Muscle of arm (tissue), 12 donors: ENCODE measurements around the gene PHIP. TPM values are rescaled to one million over a fixed set of nuclear protein-coding genes. Genes with fewer than 3 reads are reported as not detected.

ENCODE experiments used
- DNase-seq: peaks from one replicate; pipeline ENCODE4 v3.0.0-alpha.2; 2013
- polyA plus RNA-seq, 12 donors: library from polyadenylated mRNA; unstranded; fragments of 120-200 nt; gene quantifications; one replicate each; pipeline ENCODE4 v1.2.1, GENCODE V29; 2013; ENCODE audit not compliant: insufficient read length in 12 of 12

PHIP gene
- polyA plus RNA-seq, 12 donors, result 22.2 to 89.8 (median 30.6) TPM

GRCh38 chr6:79071547-79071946 is 6.5 kb downstream of the PHIP start:
- no peak for DNase-seq

GRCh38 chr6:79070206-79070825 is 7.7 kb downstream of the PHIP start:
- no peak for DNase-seq

GRCh38 chr6:79066828-79067227 is 11.2 kb downstream of the PHIP start:
- no peak for DNase-seq

GRCh38 chr6:79066330-79066729 is 11.7 kb downstream of the PHIP start:
- DNase-seq, result no peak

GRCh38 chr6:79065232-79065631 is 12.8 kb downstream of the PHIP start:
- no peak for DNase-seq

GRCh38 chr6:79064635-79065034 is 13.4 kb downstream of the PHIP start:
- DNase-seq, result no peak

- DNase-seq, result no peak
Observed at GRCh38 chr6:79062708-79063107, 15.3 kb downstream of the PHIP start.

GRCh38 chr6:79057746-79058145 is 20.3 kb downstream of the PHIP start:
- no peak for DNase-seq

GRCh38 chr6:79056226-79056625 is 21.8 kb downstream of the PHIP start:
- DNase-seq, result no peak

- no peak for DNase-seq
Observed at GRCh38 chr6:79048611-79049010, 29.4 kb downstream of the PHIP start.

- DNase-seq, result no peak
Observed at GRCh38 chr6:79047072-79047471, 31.0 kb downstream of the PHIP start.

- no peak for DNase-seq
Observed at GRCh38 chr6:79045966-79046365, 32.1 kb downstream of the PHIP start.

- no peak for DNase-seq
Observed at GRCh38 chr6:79042799-79043126, 35.3 kb downstream of the PHIP start.

GRCh38 chr6:79042088-79042798 is 35.8 kb downstream of the PHIP start:
- no peak for DNase-seq

GRCh38 chr6:79040083-79040482 is 38.0 kb downstream of the PHIP start:
- no peak for DNase-seq

GRCh38 chr6:79038061-79038460 is 40.0 kb downstream of the PHIP start:
- DNase-seq, result no peak

- no peak for DNase-seq
Observed at GRCh38 chr6:79034865-79035264, 43.2 kb downstream of the PHIP start.

- no peak for DNase-seq
Observed at GRCh38 chr6:79033279-79033678, 44.8 kb downstream of the PHIP start.

- DNase-seq, result no peak
Observed at GRCh38 chr6:79031821-79032590, 46.0 kb downstream of the PHIP start.

- no peak for DNase-seq
Observed at GRCh38 chr6:79030511-79030910, 47.5 kb downstream of the PHIP start.

GRCh38 chr6:79030023-79030422 is 48.0 kb downstream of the PHIP start:
- DNase-seq, result no peak

GRCh38 chr6:79028641-79029314 is 49.3 kb downstream of the PHIP start:
- DNase-seq, result no peak

- no peak for DNase-seq
Observed at GRCh38 chr6:79011940-79012339, 66.1 kb downstream of the PHIP start.
